Measurements from ENCODE around the gene ZCCHC24. TPM values are rescaled to one million over a fixed set of nuclear protein-coding genes. Genes with fewer than 3 reads are reported as not detected.
A peak's percentile ranks its signal among the peaks of the same experiment; 100 is the strongest.

ZCCHC24 gene
- total RNA-seq, 6 experiments from 2014 or later: 33.2 to 40.3 (median 37.5) TPM

DNA sequence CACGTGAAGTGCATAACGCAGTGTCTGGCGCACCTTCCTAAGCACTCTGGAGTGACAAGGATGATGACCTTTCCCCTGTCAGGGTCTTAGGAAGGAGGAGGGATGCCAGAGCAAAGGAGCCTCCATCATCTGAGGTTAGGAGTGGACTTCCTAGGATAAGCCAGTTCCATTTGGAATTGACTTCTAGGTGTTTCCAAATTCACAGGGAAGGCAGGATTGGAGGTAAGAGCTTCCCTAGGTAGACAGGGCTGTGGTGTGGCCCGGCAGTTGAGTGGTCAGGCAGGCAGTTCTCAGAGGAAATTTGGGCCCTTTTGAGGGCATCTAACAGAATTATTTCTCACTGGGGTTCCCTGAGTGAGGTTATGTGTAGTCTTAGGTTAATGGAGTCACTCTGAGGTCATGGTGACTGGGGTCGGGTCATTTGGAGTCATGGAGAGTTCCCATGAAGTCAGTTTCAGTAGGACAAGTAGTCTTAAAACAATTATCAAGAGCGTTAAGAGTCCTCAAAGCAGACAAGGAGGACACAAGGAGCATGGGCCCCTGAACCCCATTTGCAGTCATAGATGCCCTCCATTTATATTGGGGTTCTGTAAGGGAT is 89.9 kb downstream of the ZCCHC24 start:
- H3K4me1 Mint-ChIP-seq (ENCODE audit: low read depth): 0 out of 2 replicates have a peak, but pooled peaks cover 4% of the 10 kb centered on the region
- H3K36me3 Mint-ChIP-seq (ENCODE audit: low read depth): peaks cover 55% of the 10 kb centered on the region
- TF ChIP-seq, protein P1, sequence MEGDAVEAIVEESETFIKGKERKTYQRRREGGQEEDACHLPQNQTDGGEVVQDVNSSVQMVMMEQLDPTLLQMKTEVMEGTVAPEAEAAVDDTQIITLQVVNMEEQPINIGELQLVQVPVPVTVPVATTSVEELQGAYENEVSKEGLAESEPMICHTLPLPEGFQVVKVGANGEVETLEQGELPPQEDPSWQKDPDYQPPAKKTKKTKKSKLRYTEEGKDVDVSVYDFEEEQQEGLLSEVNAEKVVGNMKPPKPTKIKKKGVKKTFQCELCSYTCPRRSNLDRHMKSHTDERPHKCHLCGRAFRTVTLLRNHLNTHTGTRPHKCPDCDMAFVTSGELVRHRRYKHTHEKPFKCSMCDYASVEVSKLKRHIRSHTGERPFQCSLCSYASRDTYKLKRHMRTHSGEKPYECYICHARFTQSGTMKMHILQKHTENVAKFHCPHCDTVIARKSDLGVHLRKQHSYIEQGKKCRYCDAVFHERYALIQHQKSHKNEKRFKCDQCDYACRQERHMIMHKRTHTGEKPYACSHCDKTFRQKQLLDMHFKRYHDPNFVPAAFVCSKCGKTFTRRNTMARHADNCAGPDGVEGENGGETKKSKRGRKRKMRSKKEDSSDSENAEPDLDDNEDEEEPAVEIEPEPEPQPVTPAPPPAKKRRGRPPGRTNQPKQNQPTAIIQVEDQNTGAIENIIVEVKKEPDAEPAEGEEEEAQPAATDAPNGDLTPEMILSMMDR (IDR thresholded peaks at IDR 0.05): no peak
- no peak overlapping the region; the same call in 1 of the 2 replicates for H3K4me3 Mint-ChIP-seq
- peaks cover 4% of the 10 kb centered on the region for H3K27me3 Mint-ChIP-seq (ENCODE audit: insufficient read depth)
- DNase-seq: no peak
- no peaks in the 10 kb centered on the region for H3K9me3 Mint-ChIP-seq
- peak overlapping the region; percentile 42; the same call in 1 of the 2 replicates for H3K27ac Mint-ChIP-seq

DNA sequence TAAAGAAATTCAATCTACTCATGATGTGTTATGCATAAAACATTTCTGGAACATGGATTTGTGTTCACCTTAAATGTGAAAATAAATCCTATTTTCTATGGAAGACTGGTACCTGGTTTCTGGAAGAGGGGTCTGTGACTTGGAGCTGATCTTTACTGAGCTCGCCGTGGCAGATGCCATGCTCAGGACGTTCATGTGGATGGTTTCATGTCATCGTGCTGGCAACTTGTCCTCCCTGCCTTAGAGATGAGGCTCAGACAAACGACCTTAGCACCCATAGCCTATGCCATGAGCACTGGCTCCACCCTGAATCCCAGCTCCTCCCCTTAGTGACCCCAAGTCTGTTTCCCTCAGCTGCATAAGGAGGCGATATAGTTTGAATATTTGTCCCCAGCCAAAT is 90.8 kb downstream of the ZCCHC24 start:
- Mint-ChIP-seq H3K9me3 (no peaks in the 10 kb centered on the region), H3K4me3 (no peak overlapping the region), H3K27me3 (ENCODE audit: insufficient read depth) (peaks cover 4% of the 10 kb centered on the region), H3K27ac (no peak overlapping the region; the same call in 1 of the 2 replicates), H3K4me1 (ENCODE audit: low read depth) (peaks cover 10% of the 10 kb centered on the region; the same call in 1 of the 2 replicates), H3K36me3 (ENCODE audit: low read depth) (peaks cover 63% of the 10 kb centered on the region)
- no peak for DNase-seq
- TF ChIP-seq, protein P1 (IDR thresholded peaks at IDR 0.05): no peak

DNA sequence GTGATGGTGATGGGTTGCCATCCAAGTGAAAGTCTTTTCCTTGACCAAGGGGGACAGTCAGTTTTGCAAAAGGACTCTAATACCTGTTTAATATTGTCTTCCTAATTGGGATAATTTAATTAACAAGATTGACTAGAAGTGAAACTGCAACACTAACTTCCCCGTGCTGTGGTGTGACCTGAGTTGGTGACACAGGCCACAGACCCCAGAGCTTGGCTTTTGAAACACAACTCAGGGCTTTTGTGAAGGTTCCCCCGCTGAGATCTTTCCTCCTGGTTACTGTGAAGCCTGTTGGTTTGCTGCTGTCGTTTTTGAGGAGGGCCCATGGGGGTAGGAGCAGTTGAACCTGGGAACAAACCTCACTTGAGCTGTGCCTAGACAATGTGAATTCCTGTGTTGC is 91.3 kb downstream of the ZCCHC24 start:
- DNase-seq: no peak
- Mint-ChIP-seq H3K9me3 (no peaks in the 10 kb centered on the region), H3K36me3 (ENCODE audit: low read depth) (peaks cover 67% of the 10 kb centered on the region), H3K4me3 (no peak overlapping the region; the same call in 1 of the 2 replicates), H3K27ac (no peak overlapping the region; the same call in 1 of the 2 replicates), H3K4me1 (ENCODE audit: low read depth) (peaks cover 15% of the 10 kb centered on the region), H3K27me3 (ENCODE audit: insufficient read depth) (peaks cover 7% of the 10 kb centered on the region)
- TF ChIP-seq, protein P1 (IDR thresholded peaks at IDR 0.05): no peak

DNA sequence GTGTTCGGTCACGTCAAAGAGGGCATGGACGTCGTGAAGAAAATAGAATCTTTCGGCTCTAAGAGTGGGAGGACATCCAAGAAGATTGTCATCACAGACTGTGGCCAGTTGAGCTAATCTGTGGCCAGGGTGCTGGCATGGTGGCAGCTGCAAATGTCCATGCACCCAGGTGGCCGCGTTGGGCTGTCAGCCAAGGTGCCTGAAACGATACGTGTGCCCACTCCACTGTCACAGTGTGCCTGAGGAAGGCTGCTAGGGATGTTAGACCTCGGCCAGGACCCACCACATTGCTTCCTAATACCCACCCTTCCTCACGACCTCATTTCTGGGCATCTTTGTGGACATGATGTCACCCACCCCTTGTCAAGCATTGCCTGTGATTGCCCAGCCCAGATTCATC is 91.7 kb downstream of the ZCCHC24 start:
- peaks cover 71% of the 10 kb centered on the region for H3K36me3 Mint-ChIP-seq (ENCODE audit: low read depth)
- H3K4me3 Mint-ChIP-seq: no peak overlapping the region; the same call in 1 of the 2 replicates

DNA sequence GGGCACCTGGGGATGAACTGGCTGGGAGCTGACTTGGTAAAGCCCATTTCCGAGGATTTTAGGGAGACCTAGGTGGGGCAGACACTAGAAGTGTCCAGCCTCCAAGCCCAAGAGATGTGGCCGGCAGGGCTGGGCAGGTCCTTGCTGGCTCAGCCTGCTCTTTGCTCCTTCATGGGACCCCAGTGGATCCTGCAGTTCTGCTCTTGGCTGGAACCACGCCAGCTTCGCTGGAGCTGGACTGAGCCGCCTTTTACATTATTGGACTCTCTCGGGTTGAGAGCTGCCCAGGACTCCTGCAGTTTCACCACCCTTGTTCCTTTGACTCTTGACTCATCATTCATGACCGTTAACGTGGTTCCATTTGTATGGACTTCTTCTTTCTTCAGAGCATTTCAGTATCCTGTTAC is 92.4 kb downstream of the ZCCHC24 start:
- H3K27ac Mint-ChIP-seq: no peak overlapping the region
- H3K4me3 Mint-ChIP-seq: no peak overlapping the region
- DNase-seq: no peak
- H3K27me3 Mint-ChIP-seq (ENCODE audit: insufficient read depth): peaks cover 7% of the 10 kb centered on the region
- no peaks in the 10 kb centered on the region for H3K9me3 Mint-ChIP-seq
- peaks cover 23% of the 10 kb centered on the region for H3K4me1 Mint-ChIP-seq (ENCODE audit: low read depth)
- TF ChIP-seq, protein P1 (IDR thresholded peaks at IDR 0.05): no peak
- peaks cover 78% of the 10 kb centered on the region for H3K36me3 Mint-ChIP-seq (ENCODE audit: low read depth)

More for the DNA sequence above, 91.7 kb downstream of the ZCCHC24 start:
- DNase-seq: no peak
- TF ChIP-seq, protein P1 (IDR thresholded peaks at IDR 0.05): no peak
- Mint-ChIP-seq H3K27me3 (ENCODE audit: insufficient read depth) (peaks cover 7% of the 10 kb centered on the region), H3K9me3 (no peaks in the 10 kb centered on the region), H3K4me1 (ENCODE audit: low read depth) (peaks cover 19% of the 10 kb centered on the region), H3K27ac (no peak overlapping the region)

All from HFFc6 (cell line).